ENCODE measurements around the gene PCBP3.

DNA sequence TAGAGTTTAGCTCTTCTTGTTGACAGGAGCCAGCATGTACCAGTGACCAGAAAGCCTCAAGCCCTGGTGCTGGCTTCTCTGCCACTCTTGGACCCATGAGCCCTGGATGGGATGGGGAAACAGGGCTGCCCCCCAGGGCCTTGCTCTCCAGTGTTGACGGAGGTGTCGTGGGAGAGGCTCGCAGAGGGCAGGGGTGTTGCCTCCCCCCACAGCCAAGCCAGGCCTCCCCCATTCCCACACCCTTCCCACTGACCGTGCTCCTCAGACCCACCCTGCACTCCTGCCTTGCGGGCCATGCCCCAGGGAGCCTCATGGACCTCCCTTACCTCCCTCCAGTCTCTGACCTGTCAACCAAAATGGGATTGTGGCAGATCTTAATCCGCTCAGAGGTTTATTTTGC is 214.2 kb downstream of the PCBP3 start:
- no peak for TF ChIP-seq POLR2A (IDR thresholded peaks at IDR 0.05; ENCODE audit: low read depth, low read length)
- no peak for TF ChIP-seq EP300 (IDR thresholded peaks at IDR 0.05; ENCODE audit: borderline replicate concordance in 1 of 2, control insufficient read depth in 1 of 2, low read depth in 2 of 2, low read length in 2 of 2)
- TF ChIP-seq ZNF622 (IDR thresholded peaks at IDR 0.05): no peak
- no peak for TF ChIP-seq DPF2 (IDR thresholded peaks at IDR 0.05)

Measured in GM12878 (cell line).